Measurements from ENCODE around the gene NIPAL4. TPM values are rescaled to one million over a fixed set of nuclear protein-coding genes. Genes with fewer than 3 reads are reported as not detected.
"Not testable (repeated sequence)": the region's sequence is repeated elsewhere in the genome, so short reads cannot be mapped to it uniquely, and the experiment has no call there.

Gene NIPAL4
- 1 to 10 TPM; 1.3 to 1.5 TPM for total RNA-seq

DNA sequence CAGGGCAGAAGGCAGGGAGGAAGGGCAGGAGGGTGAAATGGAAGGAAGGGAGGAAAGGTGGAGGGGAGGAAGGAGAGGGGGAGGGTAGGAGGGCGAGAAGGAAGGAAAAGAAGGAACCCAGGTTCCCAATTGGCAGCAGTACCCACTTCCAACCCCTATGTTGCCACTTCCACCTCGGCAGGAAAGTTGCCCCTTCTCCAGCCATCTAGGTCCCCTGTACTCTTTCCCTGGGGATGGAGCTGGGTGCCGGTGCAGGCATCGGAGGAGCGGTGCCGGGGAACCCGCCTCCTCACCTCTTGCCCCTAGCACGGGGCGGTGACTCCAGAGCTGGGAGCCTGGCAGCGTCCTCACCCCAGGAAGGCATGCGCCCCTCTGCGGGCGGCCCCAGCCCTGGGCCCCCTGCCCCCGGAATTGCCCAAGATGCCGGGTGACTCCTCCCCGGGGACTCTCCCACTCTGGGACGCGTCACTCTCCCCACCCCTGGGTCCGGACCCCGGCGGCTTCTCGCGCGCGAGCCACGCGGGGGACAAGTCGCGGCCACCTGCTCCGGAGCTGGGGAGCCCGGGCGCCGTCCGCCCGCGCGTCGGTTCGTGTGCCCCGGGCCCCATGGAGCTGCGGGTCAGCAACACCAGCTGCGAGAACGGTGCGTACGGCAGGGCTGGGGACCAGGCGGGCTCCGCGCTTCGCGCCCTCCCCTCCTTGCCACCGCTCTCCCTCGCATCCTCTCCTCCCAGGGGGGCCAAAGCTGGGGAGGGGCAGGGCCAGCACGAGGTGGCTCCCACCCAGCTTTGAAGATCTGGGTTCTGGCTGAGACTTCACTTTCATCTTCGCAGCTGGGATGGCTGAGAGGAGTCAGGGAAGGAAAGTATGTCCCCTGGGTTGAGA lies at the start of gene NIPAL4:
Gene NIPAL4, plus strand, starts transcription at position 499 of the 885 bp plus-strand sequence. Its CDS starts 108 bp downstream, at position 607.
- ChIA-PET CTCF (interaction anchor here (0.8 to 2.0 kb wide), 6 partner anchors 7 to 283 kb away, joined by 3 to 6 read pairs (median 4); no protein-coding TSS in a partner anchor), POLR2A (interaction anchor here (0.8 kb wide), 1 partner anchor 20 kb away, joined by 5 read pairs; no protein-coding TSS in a partner anchor)

DNA sequence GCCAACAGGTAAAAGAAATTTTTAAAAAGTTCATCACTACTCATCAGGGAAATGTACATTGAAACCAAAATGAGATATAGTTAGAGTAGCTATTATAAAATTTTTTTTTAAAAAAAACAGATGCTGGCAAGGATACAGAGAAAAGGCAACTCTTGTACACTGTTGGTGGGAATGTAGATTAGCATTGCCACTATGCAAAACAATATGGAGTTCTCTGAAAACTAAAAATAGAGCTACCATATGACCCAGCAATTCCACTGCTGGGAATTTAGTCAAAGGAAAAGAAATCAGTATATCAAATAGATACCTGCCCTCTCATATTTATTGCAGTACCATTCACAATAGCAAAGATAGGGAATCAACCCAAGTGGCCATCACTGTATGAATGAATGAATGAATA lies 44.2 kb upstream of the NIPAL4 start:
- ChIA-PET CTCF (no interaction called here), POLR2A (no interaction called here)

- POLR2A ChIA-PET, CTCF ChIA-PET: not testable (repeated sequence)
Measured at GRCh38 chr5:157419521-157419920, 40.5 kb upstream of the NIPAL4 start.

DNA sequence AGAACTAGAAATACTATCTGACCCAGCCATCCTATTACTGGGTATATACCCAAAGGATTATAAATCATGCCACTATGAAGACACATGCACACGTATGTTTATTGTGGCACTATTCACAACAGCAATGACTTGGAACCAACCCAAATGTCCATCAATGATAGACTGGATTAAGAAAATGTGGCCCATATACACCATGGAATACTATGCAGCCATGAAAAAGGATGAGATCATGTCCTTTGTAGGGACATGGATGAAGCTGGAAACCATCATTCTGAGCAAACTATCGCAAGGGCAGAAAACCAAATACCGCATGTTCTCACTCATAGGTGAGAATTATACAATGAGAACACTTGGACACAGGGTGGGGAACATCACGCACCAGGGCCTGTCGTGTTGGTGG lies 30.1 kb upstream of the NIPAL4 start:
- POLR2A ChIA-PET, CTCF ChIA-PET: not testable (repeated sequence)

GRCh38 chr5:157431544-157432200 lies 28.3 kb upstream of the NIPAL4 start:
- ChIA-PET CTCF (interaction anchor here (0.6 to 2.5 kb wide), 12 partner anchors 8 to 312 kb away, joined by 3 to 10 read pairs (median 3); partner anchors contain the start of gene LSM11), POLR2A (no interaction called here)

GRCh38 chr5:157434096-157434495 lies 25.9 kb upstream of the NIPAL4 start:
- POLR2A ChIA-PET: interaction anchor here (0.6 kb wide), 1 partner anchor 45 kb away, joined by 3 read pairs; no protein-coding TSS in a partner anchor
- CTCF ChIA-PET: interaction anchor here (1.3 to 1.5 kb wide), 2 partner anchors 25 to 37 kb away, joined by 3 read pairs; no protein-coding TSS in a partner anchor

DNA sequence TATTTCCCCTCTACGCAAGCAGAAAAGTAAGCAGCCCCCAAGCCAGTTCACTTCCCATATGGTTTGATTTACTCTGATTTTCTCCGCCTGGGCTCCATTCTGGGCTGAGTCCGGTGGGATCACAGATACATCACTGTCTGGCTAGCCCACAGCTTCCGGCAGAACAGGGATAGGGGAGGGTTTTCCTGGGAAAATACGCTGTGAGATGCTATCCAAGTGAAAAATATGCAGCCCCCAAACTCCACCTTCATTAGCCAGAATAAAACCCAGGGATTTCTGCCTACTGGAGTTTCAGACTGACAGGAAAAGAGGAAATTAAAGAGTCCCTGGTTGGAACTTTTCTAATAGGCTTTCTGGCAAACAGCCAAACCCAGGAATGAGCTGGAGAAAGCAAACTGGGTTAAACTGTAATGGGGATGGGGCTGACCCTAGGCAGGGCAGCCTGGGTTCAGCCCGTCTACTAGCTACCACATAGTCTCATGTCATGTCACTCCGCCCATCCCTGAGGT lies 16.9 kb upstream of the NIPAL4 start:
- POLR2A ChIA-PET: no interaction called here
- CTCF ChIA-PET: no interaction called here

DNA sequence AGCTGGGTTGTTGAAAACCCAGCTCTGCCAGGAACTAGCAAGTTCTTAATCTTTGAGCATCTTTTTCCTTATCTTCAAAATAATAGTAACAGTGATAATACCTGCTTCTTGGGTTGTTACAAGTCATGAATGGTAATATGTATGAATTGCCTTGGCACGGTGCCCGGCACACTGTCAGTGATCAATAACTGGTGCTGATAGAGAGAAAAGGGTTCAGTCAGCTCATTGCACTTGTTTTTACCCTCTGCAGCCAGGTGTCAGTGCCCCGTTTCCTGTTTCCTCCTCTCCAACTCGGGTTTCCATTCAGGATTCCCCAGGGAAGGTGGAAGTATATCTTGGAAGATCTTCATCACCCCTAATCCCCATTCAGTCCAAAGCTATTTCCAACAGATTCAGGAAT lies 15.8 kb upstream of the NIPAL4 start:
- ChIA-PET CTCF (no interaction called here), POLR2A (no interaction called here)

DNA sequence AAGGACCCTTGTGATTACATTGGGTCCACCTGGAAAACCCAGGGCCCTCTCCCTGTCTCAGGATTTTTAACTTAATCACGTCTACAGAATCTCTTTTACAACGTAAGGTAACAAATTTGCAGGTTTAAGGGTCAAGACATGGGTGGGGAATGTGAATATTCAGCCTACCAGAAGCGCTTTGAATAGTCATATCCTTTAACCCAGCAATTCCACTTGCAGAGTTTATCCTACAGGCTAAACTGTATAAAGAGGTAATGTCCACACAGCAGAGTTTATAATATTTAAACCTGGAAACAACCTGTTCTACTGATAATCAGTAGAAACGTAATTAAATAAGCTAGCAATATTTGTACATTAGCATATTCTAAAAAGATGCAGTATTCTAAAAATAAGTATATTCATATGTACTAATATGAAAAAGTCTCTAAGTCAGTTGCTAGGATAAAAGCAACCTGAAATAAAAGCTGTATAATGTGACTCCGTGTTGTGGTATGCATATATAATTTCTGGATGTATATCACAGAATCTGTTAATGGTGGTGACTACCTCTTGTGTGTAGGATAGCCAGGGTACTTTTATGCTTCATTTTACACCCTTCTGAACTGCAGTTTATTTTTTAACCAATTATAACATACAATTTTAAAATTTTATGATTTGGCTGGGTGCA lies 14.1 kb upstream of the NIPAL4 start:
- POLR2A ChIA-PET: no interaction called here
- CTCF ChIA-PET: interaction anchor here (0.7 to 1.9 kb wide), 2 partner anchors 25 to 128 kb away, joined by 4 to 5 read pairs; no protein-coding TSS in a partner anchor

DNA sequence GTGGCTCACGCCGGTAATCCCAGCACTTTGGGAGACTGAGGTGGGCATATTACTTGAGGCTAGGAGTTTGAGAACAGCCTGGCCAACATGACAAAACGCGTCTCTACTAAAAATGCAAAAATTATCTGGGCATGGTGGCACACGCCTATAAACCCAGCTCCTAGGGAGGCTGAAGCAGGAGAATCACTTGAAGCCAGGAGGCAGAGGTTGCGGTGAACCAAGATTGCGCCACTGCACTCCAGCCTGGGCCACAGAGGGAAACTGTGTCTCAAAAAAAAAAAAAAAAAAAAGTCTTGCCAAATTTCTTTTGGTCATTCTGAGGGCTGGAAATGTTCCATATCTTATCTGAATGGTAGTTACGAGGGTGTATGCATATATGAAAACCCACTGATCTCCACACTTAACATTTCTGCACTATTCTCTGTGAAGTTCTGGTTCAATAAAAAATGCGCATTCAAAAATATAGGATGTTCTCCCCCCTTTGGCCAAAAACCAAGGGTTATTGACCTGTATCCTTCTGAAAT lies 13.5 kb upstream of the NIPAL4 start:
- ChIA-PET CTCF (interaction anchor here (0.7 to 1.9 kb wide), 2 partner anchors 25 to 129 kb away, joined by 4 to 5 read pairs; no protein-coding TSS in a partner anchor), POLR2A (no interaction called here)

DNA sequence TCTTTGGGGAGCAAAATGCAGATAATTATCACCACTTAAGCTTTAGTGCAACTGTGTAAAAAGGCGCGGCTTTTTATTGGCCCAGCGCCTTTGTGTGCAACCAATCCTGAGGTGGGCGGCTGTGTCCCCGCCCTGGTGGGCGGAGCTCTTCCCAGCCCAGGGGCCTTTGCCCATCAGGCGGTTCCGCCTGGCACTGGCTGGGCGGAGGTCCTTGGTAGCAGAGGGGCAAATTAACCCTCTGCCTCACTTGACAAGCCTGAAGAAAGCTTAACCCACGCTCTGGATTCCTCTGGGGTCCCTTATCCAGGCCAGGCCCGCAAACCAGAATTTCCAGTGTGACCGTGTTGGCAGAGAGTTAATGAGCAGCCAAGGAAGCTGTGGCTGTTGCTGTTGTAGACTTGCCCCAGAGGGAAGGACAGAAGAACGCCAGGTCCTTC lies 12.8 kb upstream of the NIPAL4 start:
- ChIA-PET CTCF (interaction anchor here (0.7 to 1.9 kb wide), 3 partner anchors 12 to 302 kb away, joined by 3 to 5 read pairs (median 3); no protein-coding TSS in a partner anchor), POLR2A (no interaction called here)

- POLR2A ChIA-PET: no interaction called here
Measured at GRCh38 chr5:157449011-157449723, 10.8 kb upstream of the NIPAL4 start.

DNA sequence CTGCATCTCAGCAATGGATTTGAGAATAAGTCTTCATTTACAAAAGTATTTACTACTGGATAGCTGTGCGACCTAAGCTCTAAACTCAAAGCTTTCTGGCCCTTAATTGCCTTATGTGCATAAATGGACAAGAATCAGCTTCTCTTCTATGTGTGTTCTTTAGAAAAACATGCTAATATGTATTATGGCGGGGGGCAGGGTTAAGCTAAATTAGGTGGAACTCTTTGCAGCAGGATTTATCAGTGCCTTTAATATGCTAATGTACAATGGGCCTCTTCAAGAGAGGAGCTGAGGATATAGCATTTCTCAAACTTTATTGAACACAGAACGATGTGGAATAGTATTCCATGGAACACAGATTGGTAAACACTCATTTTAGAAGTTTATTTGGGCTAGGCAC lies 10.0 kb upstream of the NIPAL4 start:
- POLR2A ChIA-PET: no interaction called here
- CTCF ChIA-PET: interaction anchor here (2.0 kb wide), 1 partner anchor 14 kb away, joined by 9 read pairs; no protein-coding TSS in a partner anchor

More at GRCh38 chr5:157449011-157449723, 10.8 kb upstream of the NIPAL4 start:
- CTCF ChIA-PET: interaction anchor here (0.9 to 2.0 kb wide), 2 partner anchors 15 to 23 kb away, joined by 3 to 9 read pairs; no protein-coding TSS in a partner anchor

- ChIA-PET POLR2A (no interaction called here), CTCF (no interaction called here)
Measured at GRCh38 chr5:157451806-157452205, 8.2 kb upstream of the NIPAL4 start.

- POLR2A ChIA-PET: no interaction called here
- CTCF ChIA-PET: interaction anchor here (0.6 kb wide), 1 partner anchor 377 kb away, joined by 3 read pairs; no protein-coding TSS in a partner anchor
Measured at GRCh38 chr5:157454273-157454672, 5.7 kb upstream of the NIPAL4 start.

DNA sequence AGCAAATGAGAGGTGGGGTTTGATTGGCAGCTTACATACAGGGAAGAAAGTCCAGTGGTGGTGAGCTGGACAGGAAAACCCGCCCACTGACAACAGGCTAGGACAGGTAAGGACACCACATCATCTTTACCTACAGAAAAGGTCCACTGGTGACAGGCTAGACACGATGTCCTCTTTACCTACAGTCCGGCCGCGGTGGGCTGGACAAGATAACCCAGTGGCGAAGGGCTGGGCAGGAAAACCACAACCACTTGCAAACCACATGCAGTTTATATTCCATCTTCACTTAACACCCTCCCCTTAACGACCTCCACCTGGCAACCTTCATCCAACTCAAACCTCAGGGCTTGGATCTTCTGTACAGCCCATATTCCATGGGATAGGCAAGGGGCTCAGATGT lies 5.0 kb upstream of the NIPAL4 start:
- ChIA-PET CTCF (no interaction called here), POLR2A (no interaction called here)

- POLR2A ChIA-PET: no interaction called here
- CTCF ChIA-PET: no interaction called here
Measured at GRCh38 chr5:157456301-157456700, 3.7 kb upstream of the NIPAL4 start.

DNA sequence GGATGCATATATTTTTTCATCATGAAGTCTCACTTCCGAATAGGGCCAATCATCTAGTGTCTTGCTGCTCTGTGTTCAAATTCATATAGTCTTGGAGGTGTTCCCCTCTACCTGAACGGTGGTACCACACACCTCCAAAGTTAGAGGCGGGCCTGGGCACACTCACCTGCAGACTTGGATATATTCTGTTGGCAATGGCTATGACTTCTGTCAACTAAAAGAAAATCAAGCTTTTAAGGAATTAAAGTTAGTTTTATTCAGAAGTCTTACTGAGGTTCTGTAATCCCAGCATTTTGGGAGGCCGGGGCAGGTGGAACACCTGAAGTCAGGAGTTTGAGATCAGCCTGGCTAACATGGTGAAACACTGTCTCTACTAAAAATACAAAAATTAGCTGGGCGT lies 2.6 kb upstream of the NIPAL4 start:
- ChIA-PET CTCF (interaction anchor here (0.7 to 0.8 kb wide), 2 partner anchors 9 to 30 kb away, joined by 3 read pairs; no protein-coding TSS in a partner anchor), POLR2A (no interaction called here)

Data from activated CD8-positive, alpha-beta memory T cell treated with anti-CD3 and anti-CD28 coated beads for 36 hours (primary cell).